Epidermal melanocyte (primary cell): ENCODE measurements around the gene SLC9A2.

Experiments used
- DNase-seq: peaks from one replicate; pipeline ENCODE4 v3.0.0; 2011; ENCODE audit warnings: low spot score; ENCODE audit not compliant: insufficient read length

SLC9A2 gene, protein sequence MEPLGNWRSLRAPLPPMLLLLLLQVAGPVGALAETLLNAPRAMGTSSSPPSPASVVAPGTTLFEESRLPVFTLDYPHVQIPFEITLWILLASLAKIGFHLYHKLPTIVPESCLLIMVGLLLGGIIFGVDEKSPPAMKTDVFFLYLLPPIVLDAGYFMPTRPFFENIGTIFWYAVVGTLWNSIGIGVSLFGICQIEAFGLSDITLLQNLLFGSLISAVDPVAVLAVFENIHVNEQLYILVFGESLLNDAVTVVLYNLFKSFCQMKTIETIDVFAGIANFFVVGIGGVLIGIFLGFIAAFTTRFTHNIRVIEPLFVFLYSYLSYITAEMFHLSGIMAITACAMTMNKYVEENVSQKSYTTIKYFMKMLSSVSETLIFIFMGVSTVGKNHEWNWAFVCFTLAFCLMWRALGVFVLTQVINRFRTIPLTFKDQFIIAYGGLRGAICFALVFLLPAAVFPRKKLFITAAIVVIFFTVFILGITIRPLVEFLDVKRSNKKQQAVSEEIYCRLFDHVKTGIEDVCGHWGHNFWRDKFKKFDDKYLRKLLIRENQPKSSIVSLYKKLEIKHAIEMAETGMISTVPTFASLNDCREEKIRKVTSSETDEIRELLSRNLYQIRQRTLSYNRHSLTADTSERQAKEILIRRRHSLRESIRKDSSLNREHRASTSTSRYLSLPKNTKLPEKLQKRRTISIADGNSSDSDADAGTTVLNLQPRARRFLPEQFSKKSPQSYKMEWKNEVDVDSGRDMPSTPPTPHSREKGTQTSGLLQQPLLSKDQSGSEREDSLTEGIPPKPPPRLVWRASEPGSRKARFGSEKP

DNA sequence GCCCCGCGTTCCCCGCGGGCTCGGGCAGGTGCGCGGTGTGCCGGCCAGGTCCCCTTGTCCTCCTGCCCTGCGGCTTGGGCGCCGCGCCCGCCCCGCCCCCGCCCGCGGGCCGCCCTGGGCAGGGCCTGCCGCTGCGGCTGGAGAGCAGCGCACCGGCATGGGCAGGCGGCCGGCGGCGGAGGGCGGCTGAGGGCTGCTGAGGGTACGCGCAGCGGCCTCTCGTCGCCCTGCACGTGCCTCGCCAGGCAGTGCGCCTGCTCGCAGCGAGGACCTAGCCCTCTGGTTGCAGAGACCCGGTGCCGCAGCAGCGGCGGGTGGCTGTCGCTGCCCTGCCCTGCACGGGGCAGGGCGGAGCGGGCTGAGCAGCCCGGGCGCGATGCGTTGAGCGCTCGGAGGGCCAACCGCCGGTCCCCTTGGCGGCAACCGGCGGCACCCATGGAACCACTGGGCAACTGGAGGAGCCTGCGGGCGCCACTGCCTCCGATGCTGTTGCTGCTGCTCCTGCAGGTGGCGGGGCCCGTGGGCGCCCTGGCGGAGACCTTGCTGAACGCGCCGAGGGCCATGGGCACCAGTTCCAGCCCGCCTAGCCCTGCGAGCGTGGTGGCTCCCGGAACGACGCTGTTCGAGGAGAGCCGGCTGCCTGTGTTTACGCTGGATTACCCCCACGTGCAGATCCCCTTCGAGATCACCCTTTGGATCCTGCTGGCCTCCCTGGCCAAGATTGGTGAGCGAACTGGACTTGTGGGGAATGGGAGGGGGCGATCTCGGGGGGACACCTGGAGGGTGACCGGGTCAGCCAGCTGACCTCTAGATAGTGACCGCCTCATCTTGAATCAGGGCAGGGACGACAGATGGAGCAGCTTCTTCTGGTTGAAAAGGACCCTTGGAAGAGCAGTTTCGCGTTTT is at the start of gene SLC9A2:
Gene SLC9A2 (plus strand): TSS at position 140 of the 906 bp plus-strand sequence. CDS start 296 bp downstream, at position 436.
- no peak for DNase-seq

DNA sequence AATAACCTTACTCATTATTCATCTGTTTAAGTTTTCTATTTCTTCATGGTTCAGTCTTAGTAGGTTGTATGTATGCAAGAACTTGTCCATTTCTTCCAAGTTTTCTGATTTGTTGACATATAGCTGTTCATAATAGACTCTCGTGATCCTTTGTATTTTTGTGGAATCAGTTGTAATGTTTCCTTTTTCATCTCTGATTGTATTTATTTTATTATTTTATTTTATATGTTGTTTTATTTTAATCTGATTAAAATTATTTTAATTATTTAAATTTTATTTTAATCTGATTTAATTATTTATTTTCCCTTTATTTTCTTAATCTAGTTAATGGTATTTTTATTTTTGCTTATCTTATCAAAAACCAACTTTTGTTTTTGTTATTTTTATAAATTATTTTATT is 43.5 kb upstream of the SLC9A2 start:
- DNase-seq, result no peak

GRCh38 chr2:102578376-102578775 is 41.0 kb upstream of the SLC9A2 start:
- DNase-seq, result no peak

GRCh38 chr2:102581911-102582310 is 37.4 kb upstream of the SLC9A2 start:
- DNase-seq, result no peak

GRCh38 chr2:102582845-102583244 is 36.5 kb upstream of the SLC9A2 start:
- no peak for DNase-seq

DNA sequence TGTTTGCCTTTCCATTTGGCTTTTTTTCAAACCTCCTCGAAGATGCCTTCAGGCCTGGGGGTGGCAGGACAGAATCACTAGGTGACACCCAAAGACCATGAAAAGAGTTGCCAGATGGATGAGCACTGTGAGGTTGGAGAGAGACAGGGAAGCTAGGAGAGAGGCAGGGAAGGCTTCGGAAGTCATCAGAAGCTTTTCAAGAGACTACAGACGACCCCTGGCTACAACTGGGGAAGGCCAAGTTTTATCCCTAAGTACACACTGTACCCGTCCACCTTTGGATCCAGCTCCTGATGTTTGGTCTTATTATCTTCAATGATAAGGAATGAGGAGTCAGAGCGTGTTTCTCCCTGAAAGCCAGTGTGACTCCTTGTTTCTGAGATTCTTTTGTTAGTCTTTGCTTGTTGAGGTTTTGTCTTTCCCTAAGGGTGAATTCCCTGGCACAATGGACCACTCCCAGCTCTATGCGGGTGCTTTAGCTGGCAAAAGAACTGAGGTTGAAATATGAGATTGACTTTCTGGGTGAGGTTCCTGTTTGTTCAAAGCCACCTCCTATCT is 33.4 kb upstream of the SLC9A2 start:
- no peak for DNase-seq

DNA sequence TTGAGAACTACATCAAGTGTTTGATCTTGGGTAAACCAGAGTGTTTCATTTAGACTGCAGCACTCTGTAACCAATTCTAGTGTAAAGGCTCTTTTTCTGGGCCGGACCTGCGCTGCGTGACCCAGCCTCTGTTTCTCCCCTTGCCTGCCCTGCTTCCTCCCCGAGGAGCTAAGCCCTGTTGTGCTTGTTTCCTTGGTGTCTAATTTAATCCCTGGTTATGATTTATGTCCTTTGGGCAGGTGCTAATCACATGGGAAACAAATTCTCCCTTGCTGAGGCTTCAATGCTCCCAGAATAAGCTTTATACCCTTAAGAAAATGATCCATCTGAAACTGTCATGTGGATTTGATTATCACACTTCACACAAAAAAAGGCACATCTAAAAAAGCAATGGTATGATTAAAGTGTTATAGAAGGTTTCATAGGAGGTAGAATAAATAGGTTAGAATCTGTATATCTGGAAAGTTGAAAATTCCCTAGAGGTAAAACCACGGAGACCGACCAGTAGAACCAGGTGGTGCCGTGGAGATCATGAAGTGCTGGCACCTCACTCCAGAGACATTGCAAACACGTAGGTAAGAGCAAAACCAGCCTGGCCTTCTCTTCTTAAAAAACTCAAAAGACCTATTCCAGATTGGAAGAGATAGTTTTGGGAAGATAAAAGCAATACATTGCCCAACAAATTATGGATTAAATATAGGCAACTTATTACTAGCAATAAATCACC is 31.0 kb upstream of the SLC9A2 start:
- DNase-seq, result no peak

DNA sequence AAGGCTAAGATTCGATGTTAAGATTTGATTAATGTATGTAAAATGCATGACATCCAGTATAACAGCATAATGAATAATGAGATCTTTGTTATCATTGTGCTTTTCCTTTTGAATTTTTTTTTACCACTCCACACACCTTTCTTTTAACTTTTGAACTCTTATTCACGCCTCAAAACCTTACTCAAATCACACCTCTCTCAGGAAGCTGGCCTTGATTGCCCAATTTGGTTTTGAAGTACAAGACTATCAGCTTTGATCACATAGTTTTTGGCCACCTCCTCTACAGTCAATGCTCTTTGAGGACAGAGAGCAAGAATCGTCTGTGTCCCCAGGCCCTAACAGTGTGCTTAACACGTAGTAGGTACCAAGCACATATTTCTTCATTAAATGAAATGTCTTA is 29.9 kb upstream of the SLC9A2 start:
- DNase-seq, result no peak

DNA sequence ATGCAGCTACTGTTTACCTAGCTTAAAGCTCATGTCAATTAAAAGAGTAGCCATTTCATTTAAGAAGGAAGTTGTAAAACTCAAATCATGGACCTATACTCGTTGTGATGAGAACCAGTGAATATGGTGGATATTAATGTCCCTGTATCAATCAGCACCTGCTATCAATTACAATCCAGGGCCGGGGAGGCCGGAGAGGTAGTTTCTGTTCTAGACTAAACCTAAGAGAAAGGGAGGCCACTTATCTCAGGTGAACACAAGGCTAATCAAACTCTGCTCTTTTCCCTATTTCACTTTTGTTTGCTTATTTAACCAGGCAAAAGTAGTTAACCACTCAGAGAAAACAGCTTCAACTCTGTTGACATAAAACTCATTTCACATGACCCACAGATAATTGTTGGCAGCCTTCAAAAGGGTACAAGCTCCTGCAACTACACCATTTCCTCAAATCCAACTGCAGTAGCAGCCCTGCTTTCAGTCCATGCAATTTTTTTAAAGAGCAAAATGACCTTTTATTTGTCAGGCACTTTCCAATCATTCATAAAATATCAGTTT is 27.8 kb upstream of the SLC9A2 start:
- no peak for DNase-seq

DNA sequence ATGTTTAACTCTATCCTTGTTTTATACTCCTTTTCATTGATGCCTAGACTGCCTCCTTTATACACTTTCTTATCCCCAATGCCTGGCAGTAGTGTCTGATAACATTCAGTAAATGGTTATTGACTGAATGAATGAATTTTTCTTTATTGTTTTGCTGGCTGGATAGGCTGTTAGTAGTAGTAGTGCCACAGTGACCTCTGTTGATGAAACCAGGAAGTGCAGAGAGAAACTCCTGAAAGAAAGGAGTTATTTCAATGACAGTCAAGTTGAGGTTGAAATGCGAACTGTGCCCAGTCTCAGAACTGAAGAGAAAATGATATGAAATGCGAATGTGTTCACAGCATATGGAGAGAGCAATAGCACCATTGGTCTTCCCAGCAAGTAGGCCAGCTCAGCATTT is 26.8 kb upstream of the SLC9A2 start:
- no peak for DNase-seq

- no peak for DNase-seq
Observed at GRCh38 chr2:102593516-102593915, 25.8 kb upstream of the SLC9A2 start.

DNA sequence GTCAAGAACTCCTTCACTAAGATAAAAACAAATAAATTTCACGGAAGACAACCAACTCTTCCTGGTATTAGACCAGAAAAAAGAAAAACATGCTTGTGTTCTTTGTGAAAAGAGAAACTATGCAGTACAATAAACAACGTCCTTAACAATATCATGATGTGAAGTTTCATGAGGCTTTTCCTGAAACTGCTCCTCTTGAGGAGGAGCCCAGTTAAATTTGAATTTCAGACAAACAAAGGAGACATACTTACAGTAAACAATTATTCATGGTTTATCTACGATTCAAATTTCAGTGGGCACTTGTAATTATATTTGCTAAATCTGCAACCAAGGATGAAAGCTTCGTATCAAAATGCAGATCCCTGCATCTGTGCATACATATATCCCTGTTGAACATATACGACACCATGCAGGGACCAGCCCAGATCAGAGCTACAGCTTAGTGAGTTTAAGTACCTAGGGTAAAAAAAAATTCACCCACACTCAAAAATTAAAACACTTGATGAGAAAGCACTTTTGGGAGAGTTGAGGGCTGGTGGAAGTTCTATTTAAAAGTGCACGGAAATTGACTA is 24.8 kb upstream of the SLC9A2 start:
- DNase-seq, result no peak

DNA sequence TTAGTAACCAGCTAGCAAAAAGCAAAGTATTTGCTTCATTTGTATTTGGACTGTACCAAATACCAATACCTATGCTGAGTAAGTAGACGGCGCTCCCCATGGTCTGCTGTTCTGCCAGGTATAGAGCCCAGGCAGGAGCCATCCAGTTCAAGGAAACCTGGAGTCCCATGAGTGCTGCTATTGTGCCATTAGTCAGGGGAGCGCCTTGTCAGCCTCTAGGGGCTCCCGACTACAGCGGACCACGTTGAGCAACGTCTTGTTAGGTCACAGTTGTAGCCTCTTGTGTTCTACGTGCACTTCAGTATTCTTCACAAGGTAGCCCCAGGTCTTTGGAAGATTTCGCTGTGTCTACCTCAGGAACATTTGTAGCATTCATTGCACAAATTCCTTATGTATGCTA is 21.6 kb upstream of the SLC9A2 start:
- no peak for DNase-seq

GRCh38 chr2:102599486-102599885 is 19.9 kb upstream of the SLC9A2 start:
- no peak for DNase-seq

- no peak for DNase-seq
Observed at GRCh38 chr2:102601730-102602129, 17.6 kb upstream of the SLC9A2 start.

DNA sequence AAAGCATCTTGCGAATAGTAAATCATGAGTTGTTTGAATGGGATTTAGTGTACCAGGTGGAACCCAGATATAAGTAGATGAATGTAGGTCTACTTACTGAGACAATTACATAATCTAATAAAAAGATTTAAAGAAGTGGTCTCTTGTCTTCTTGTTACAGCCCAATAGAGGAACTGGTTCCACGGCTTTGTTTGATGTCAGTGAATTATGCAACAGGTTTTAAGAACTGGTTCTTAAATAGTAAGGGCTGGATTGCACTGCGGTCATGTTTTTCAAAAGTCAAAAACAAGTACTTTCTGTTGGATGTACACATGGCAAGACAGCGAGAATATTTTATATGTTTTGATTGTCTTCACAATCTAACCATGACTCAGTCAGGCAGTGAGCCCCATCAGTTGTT is 15.4 kb upstream of the SLC9A2 start:
- no peak for DNase-seq

- DNase-seq, result no peak
Observed at GRCh38 chr2:102604769-102605168, 14.6 kb upstream of the SLC9A2 start.

- no peak for DNase-seq
Observed at GRCh38 chr2:102606353-102606752, 13.0 kb upstream of the SLC9A2 start.

DNA sequence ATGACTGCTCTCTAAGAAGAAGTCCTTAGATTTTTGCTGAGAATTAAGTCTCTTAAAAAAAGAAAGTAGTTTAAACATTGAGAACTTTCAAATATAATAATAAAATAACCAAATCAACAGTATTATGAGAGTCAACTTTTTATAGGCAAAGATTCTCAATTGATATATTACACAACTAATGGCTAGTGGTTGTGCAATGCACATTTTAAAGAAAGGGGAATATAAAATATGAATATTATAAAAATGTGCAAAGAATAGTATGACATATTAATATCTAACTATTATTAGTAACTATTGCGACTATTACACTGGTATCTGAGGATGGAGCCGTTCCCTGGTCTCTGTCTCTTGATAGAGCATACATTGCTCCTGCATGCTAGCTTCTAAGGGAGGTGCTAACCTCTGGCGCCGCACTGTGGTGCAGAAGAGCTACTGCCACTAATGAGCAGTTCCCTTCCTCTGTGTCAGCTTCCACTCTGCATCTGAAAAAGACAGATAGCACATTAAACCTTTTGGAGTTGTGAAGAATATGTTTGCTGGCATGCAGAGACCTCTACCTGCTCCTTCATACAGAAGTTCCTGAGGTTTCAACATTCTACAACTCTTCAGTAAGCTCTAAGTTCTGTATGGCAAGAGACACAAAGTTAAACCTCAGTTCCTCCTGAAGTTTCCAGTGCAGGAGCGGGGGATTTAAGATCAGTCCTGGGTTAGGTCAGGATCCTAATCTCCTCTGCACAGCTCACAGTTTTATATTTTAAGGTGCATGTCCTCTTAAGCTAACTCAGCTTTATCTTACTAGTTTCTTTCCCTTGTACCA is 3.5 kb upstream of the SLC9A2 start:
- DNase-seq, result peak; percentile 50
